HFF-Myc (cell line): Measurements from ENCODE around the gene UIMC1.

Experiments
- DNase-seq: peaks from one replicate; pipeline ENCODE4 v3.0.0-alpha.2; 2011; ENCODE audit warnings: low read depth; ENCODE audit errors: extremely low read depth
- H3K4me3 ChIP-seq: replicated peaks from 2 replicates; pipeline ENCODE4 v1.5.1; 2011; ENCODE audit warnings: low read depth, mild to moderate bottlenecking, control low read depth, low read length
- CTCF ChIP-seq: IDR thresholded peaks from 2 replicates; pipeline ENCODE4 v1.5.1; 2012; ENCODE audit warnings: mild to moderate bottlenecking, low read depth, low read length, control low read depth; ENCODE audit errors: missing control alignments

UIMC1 gene

GRCh38 chr5:177041936-177042335, 35.4 kb upstream of the UIMC1 start:
- no peak for DNase-seq
- no peak for TF ChIP-seq CTCF
- H3K4me3 ChIP-seq, result no peak overlapping the region

GRCh38 chr5:177040814-177041420, 34.3 kb upstream of the UIMC1 start:
- no peak overlapping the region for H3K4me3 ChIP-seq
- no peak for DNase-seq
- TF ChIP-seq CTCF, result no peak

- DNase-seq, result no peak
- H3K4me3 ChIP-seq, result no peak overlapping the region
- no peak for TF ChIP-seq CTCF
Observed at GRCh38 chr5:177036921-177037320, 30.3 kb upstream of the UIMC1 start.

GRCh38 chr5:177036443-177036842, 29.9 kb upstream of the UIMC1 start:
- no peak for TF ChIP-seq CTCF
- H3K4me3 ChIP-seq, result no peak overlapping the region
- no peak for DNase-seq

GRCh38 chr5:177035976-177036375, 29.4 kb upstream of the UIMC1 start:
- TF ChIP-seq CTCF, result no peak
- no peak overlapping the region for H3K4me3 ChIP-seq
- peak; percentile 24 for DNase-seq

- H3K4me3 ChIP-seq, result no peak overlapping the region
- DNase-seq, result no peak
- no peak for TF ChIP-seq CTCF
Observed at GRCh38 chr5:177029498-177029897, 22.9 kb upstream of the UIMC1 start.

GRCh38 chr5:177027665-177028064, 21.1 kb upstream of the UIMC1 start:
- no peak for TF ChIP-seq CTCF
- H3K4me3 ChIP-seq, result no peak overlapping the region
- no peak for DNase-seq
